Ishikawa (cell line): Measurements from ENCODE around the gene ZPBP2.

Source experiments
- CEBPB ChIP-seq: IDR thresholded peaks from 2 replicates; pipeline ENCODE4 v1.6.1; 2012
- CREB1 ChIP-seq: IDR thresholded peaks from 2 replicates; pipeline ENCODE4 v1.6.1; 2012; ENCODE audit warnings: low read depth
- EGR1 ChIP-seq: IDR thresholded peaks from 2 replicates; pipeline ENCODE4 v1.6.1; 2012
- EP300 ChIP-seq: IDR thresholded peaks from 2 replicates; pipeline ENCODE4 v1.6.1; 2012; ENCODE audit warnings: borderline replicate concordance
- FOXM1 ChIP-seq: IDR thresholded peaks from 2 replicates; pipeline ENCODE4 v1.6.1; 2012; ENCODE audit warnings: low read depth, borderline replicate concordance
- MAX ChIP-seq: IDR thresholded peaks from 2 replicates; pipeline ENCODE4 v1.6.1; 2012
- NFIC ChIP-seq: IDR thresholded peaks from 2 replicates; pipeline ENCODE4 v1.6.1; 2012
- RAD21 ChIP-seq: IDR thresholded peaks from 2 replicates; pipeline ENCODE4 v1.6.1; 2012; ENCODE audit warnings: low read depth
- REST ChIP-seq: IDR thresholded peaks from 2 replicates; pipeline ENCODE4 v1.6.1; 2012; ENCODE audit warnings: low read depth, mild to moderate bottlenecking
- TAF1 ChIP-seq: IDR thresholded peaks from 2 replicates; pipeline ENCODE4 v1.6.1; 2012; ENCODE audit warnings: low read depth, mild to moderate bottlenecking
- TEAD4 ChIP-seq: IDR thresholded peaks from 2 replicates; pipeline ENCODE4 v1.6.1; 2012
- YY1 ChIP-seq: IDR thresholded peaks from 2 replicates; pipeline ENCODE4 v1.6.1; 2012; ENCODE audit warnings: low read depth
- TF ChIP-seq, protein P1 (sequence below): IDR thresholded peaks from 2 replicates; pipeline ENCODE4 v1.6.1; 2012

- TF ChIP-seq NFIC, result no peak
- TF ChIP-seq, protein P1, sequence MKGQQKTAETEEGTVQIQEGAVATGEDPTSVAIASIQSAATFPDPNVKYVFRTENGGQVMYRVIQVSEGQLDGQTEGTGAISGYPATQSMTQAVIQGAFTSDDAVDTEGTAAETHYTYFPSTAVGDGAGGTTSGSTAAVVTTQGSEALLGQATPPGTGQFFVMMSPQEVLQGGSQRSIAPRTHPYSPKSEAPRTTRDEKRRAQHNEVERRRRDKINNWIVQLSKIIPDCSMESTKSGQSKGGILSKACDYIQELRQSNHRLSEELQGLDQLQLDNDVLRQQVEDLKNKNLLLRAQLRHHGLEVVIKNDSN, result no peak
- no peak for TF ChIP-seq RAD21
- TF ChIP-seq TAF1, result no peak
- TF ChIP-seq MAX, result no peak
- no peak for TF ChIP-seq YY1
- no peak for TF ChIP-seq EP300
- TF ChIP-seq CEBPB, result no peak
- TF ChIP-seq CREB1, result no peak
- no peak for TF ChIP-seq EGR1
- TF ChIP-seq REST, result no peak
- TF ChIP-seq TEAD4, result no peak
- TF ChIP-seq FOXM1, result no peak
Observed at GRCh38 chr17:39848600-39848999, 19.4 kb upstream of the ZPBP2 start.
